Trophoblast cell (in vitro differentiated cells and primary cell): ENCODE data around the gene ITGAL.

ENCODE experiments used
- DNase-seq, 2 donors: peaks; one replicate each; pipeline ENCODE4 v3.0.0-alpha.2; 2016
- H2AFZ ChIP-seq: 2 replicates; pipeline ENCODE4 v1.6.1; 2013; ENCODE audit warnings: low read length, moderate library complexity, mild to moderate bottlenecking; ENCODE audit not compliant: insufficient read depth, poor library complexity
- H2AK5ac ChIP-seq: 2 replicates; pipeline ENCODE4 v1.6.1; 2013; ENCODE audit warnings: mild to moderate bottlenecking, low read length
- H2BK120ac ChIP-seq: 2 replicates; pipeline ENCODE4 v1.6.1; 2013; ENCODE audit warnings: low read length, mild to moderate bottlenecking, moderate library complexity; ENCODE audit not compliant: insufficient read depth, poor library complexity
- H2BK12ac ChIP-seq: 2 replicates; pipeline ENCODE4 v1.6.1; 2013; ENCODE audit warnings: mild to moderate bottlenecking, low read length, moderate library complexity
- H2BK5ac ChIP-seq: 2 replicates; pipeline ENCODE4 v1.6.1; 2013; ENCODE audit warnings: low read length, low read depth, moderate library complexity, mild to moderate bottlenecking; ENCODE audit not compliant: poor library complexity
- H3K14ac ChIP-seq: 2 replicates; pipeline ENCODE4 v1.6.1; 2013; ENCODE audit warnings: mild to moderate bottlenecking, low read length
- H3K18ac ChIP-seq: 2 replicates; pipeline ENCODE4 v1.6.1; 2013; ENCODE audit warnings: mild to moderate bottlenecking, low read length
- H3K23ac ChIP-seq: 2 replicates; pipeline ENCODE4 v1.6.1; 2013; ENCODE audit warnings: low read length
- H3K27ac ChIP-seq: 2 replicates; pipeline ENCODE4 v1.5.1; 2013; ENCODE audit warnings: low read depth, mild to moderate bottlenecking, inconsistent platforms, low read length, moderate library complexity
- H3K27me3 ChIP-seq: 2 replicates; pipeline ENCODE4 v1.6.1; 2013; ENCODE audit warnings: inconsistent platforms, mild to moderate bottlenecking, low read length, moderate library complexity; ENCODE audit not compliant: insufficient read depth
- H3K36me3 ChIP-seq, 2 experiments: 1 replicate in 1 of 2; 2 replicates in 1 of 2; pipeline ENCODE4 v1.6.1; 2013; ENCODE audit warnings: low read length in 2 of 2, mild to moderate bottlenecking in 2 of 2, moderate library complexity in 1 of 2; ENCODE audit not compliant: insufficient read depth in 2 of 2, control insufficient read depth in 1 of 2
- H3K4ac ChIP-seq: 2 replicates; pipeline ENCODE4 v1.6.1; 2013; ENCODE audit warnings: low read depth, mild to moderate bottlenecking, low read length, moderate library complexity
- H3K4me1 ChIP-seq, 2 experiments: 1 replicate in 1 of 2; 2 replicates in 1 of 2; pipeline ENCODE4 v1.6.1; 2013; ENCODE audit warnings: low read length in 2 of 2, mild to moderate bottlenecking in 2 of 2, moderate library complexity in 1 of 2; ENCODE audit not compliant: insufficient read depth in 2 of 2, control insufficient read depth in 1 of 2
- H3K4me2 ChIP-seq: 2 replicates; pipeline ENCODE4 v1.6.1; 2013; ENCODE audit warnings: inconsistent platforms, mild to moderate bottlenecking, low read length, moderate library complexity
- H3K4me3 ChIP-seq: 2 replicates; pipeline ENCODE4 v1.5.1; 2013; ENCODE audit warnings: mild to moderate bottlenecking, low read depth, low read length, inconsistent platforms
- H3K79me1 ChIP-seq: one replicate; pipeline ENCODE4 v1.6.1; 2013; ENCODE audit warnings: low read length
- H3K79me2 ChIP-seq: 2 replicates; pipeline ENCODE4 v1.6.1; 2013; ENCODE audit warnings: low read length, mild to moderate bottlenecking; ENCODE audit not compliant: control insufficient read depth, insufficient read depth, poor library complexity
- H3K9ac ChIP-seq: 2 replicates; pipeline ENCODE4 v1.6.1; 2013; ENCODE audit warnings: mild to moderate bottlenecking, low read length
- H3K9me3 ChIP-seq: 2 replicates; pipeline ENCODE4 v1.6.1; 2013; ENCODE audit warnings: low read depth, mild to moderate bottlenecking, control low read depth, inconsistent platforms, low read length; ENCODE audit not compliant: insufficient read depth
- H4K12ac ChIP-seq: 2 replicates; pipeline ENCODE4 v1.6.1; 2013; ENCODE audit warnings: low read depth, mild to moderate bottlenecking, low read length, moderate library complexity
- H4K8ac ChIP-seq: 2 replicates; pipeline ENCODE4 v1.6.1; 2013; ENCODE audit warnings: low read depth, mild to moderate bottlenecking, low read length, moderate library complexity
- H4K91ac ChIP-seq: one replicate; pipeline ENCODE4 v1.6.1; 2013; ENCODE audit warnings: low read depth, mild to moderate bottlenecking, low read length, moderate library complexity
- WGBS: extraction: QIAGEN DNeasy Blood & Tissue Kit; methylation state at CpG from one replicate; pipeline ENCODE4 v1.1.7; 2013; ENCODE audit warnings: missing lambda C conversion rate; ENCODE audit not compliant: insufficient read length, insufficient coverage; ENCODE audit errors: extremely low coverage; 5-methylcytosine and 5-hydroxymethylcytosine counted together

Gene ITGAL

DNA sequence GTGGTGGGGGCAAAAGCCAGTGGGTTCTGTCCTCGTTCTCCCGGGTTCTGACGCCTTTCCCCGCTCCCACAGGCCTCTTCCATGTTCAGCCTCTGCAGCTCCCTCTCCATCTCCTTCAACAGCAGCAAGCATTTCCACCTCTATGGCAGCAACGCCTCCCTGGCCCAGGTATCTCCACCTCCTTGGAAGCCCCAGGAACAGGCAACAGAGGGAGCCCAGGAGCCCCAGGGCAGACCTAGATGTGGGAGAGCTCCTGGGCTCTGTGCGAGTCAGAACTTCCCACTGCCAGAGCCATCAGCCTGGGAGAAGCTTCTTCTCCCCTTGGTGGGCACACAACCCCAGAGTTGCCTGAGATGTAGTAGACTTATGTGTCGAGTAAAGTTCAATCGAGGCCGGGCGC lies 46.0 kb downstream of the ITGAL start:
- WGBS, result no CpG with 5 or more reads among the region's 10 CpGs
- Histone ChIP-seq H2AK5ac (no peak overlapping the region), H2BK12ac (no peak overlapping the region), H3K4ac (no peak overlapping the region), H3K27me3 (no peaks in the 10 kb centered on the region), H2BK120ac (no peak overlapping the region), H2AFZ (no peak overlapping the region), H3K79me2 (no peaks in the 10 kb centered on the region), H3K9me3 (no peaks in the 10 kb centered on the region), H4K91ac (no peak overlapping the region), H2BK5ac (no peak overlapping the region), H3K27ac (no peak overlapping the region), H4K12ac (no peak overlapping the region), H3K4me1 (no peaks in the 10 kb centered on the region), H3K9ac (no peak overlapping the region), H3K4me2 (no peak overlapping the region), H3K18ac (no peak overlapping the region), H3K79me1 (no peaks in the 10 kb centered on the region), H4K8ac (no peak overlapping the region), H3K14ac (no peak overlapping the region), H3K36me3 (no peaks in the 10 kb centered on the region), H3K4me3 (no peak overlapping the region), H3K23ac (no peak overlapping the region)
- no peak for DNase-seq

DNA sequence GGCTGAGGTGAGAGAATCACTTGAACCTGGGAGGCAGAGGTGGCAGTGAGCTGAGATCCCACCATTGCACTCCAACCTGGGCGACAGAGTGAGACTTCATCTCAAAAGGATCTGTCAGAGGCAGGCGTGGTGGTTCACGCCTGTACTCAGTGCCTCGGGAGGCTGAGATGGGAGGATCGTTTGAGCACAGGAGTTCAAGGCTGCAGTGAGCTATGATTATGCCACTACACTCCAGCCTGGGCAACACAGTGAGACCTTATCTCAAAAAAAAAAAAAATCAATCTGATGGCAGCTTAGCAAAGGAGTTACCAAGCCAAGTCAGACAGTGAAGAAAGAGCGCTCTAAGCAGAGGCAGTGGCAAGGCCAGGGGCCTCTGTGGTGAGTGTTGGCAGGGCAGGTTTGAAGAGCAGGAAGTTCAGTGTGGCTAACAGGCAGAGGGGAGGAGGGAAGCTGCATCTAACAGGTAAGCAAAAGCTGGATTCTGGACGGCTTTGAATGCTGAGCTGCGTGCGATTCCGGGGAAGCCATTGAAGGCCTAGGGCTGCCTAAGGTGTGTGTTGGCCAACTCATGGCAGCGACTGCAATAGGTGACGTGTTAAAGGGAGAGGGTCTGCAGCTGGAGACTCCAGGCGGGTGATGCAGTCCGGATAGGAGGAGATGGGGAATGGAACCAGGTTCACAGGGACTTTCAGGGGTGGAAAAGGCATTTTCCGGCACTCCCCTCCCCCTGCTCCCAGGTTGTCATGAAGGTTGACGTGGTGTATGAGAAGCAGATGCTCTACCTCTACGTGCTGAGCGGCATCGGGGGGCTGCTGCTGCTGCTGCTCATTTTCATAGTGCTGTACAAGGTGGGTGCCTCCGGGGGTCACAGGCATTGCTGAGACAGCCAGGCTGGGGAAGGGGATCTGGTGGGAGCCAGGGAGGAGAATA lies 46.8 kb downstream of the ITGAL start:
- no peak overlapping the region for H3K23ac ChIP-seq
- H2AFZ ChIP-seq, result no peak overlapping the region
- H3K79me1 ChIP-seq, result no peaks in the 10 kb centered on the region
- no peak overlapping the region for H2BK120ac ChIP-seq
- no peaks in the 10 kb centered on the region for H3K9me3 ChIP-seq
- no peaks in the 10 kb centered on the region for H3K79me2 ChIP-seq
- no peak overlapping the region for H3K18ac ChIP-seq
- no peak overlapping the region for H3K9ac ChIP-seq
- no peak overlapping the region for H4K12ac ChIP-seq
- no peak overlapping the region for H2BK5ac ChIP-seq
- no peak overlapping the region for H4K91ac ChIP-seq
- no peak overlapping the region for H3K27ac ChIP-seq
- DNase-seq, result no peak
- no peaks in the 10 kb centered on the region for H3K27me3 ChIP-seq
- H3K4me2 ChIP-seq, result no peak overlapping the region
- H3K4me3 ChIP-seq, result no peak overlapping the region
- H3K4ac ChIP-seq, result no peak overlapping the region
- H2BK12ac ChIP-seq, result no peak overlapping the region
- no CpG with 5 or more reads among the region's 20 CpGs for WGBS
- peaks cover 1 to 4% of the 10 kb centered on the region in 2 experiments for H3K36me3 ChIP-seq
- H3K4me1 ChIP-seq, result no peaks in the 10 kb centered on the region
- H2AK5ac ChIP-seq, result no peak overlapping the region
- H3K14ac ChIP-seq, result no peak overlapping the region
- H4K8ac ChIP-seq, result no peak overlapping the region

GRCh38 chr16:30521476-30521872 lies 48.9 kb downstream of the ITGAL start:
- Histone ChIP-seq H3K4me3 (no peak overlapping the region), H3K36me3 (peaks cover 9 to 14% of the 10 kb centered on the region in 2 experiments), H3K79me1 (peaks cover 3% of the 10 kb centered on the region), H3K9me3 (peaks cover 1% of the 10 kb centered on the region), H3K27ac (no peak overlapping the region), H3K23ac (no peak overlapping the region), H3K4me2 (no peak overlapping the region), H4K91ac (no peak overlapping the region), H3K18ac (no peak overlapping the region), H2BK5ac (no peak overlapping the region), H3K79me2 (peaks cover 2% of the 10 kb centered on the region), H3K9ac (no peak overlapping the region), H3K4me1 (no peaks in the 10 kb centered on the region), H2AFZ (no peak overlapping the region), H2AK5ac (no peak overlapping the region), H3K14ac (no peak overlapping the region), H3K27me3 (no peaks in the 10 kb centered on the region), H2BK12ac (no peak overlapping the region), H4K8ac (no peak overlapping the region), H3K4ac (no peak overlapping the region), H4K12ac (no peak overlapping the region), H2BK120ac (no peak overlapping the region)
- DNase-seq, result no peak
- WGBS, result no CpG with 5 or more reads among the region's 7 CpGs

GRCh38 chr16:30521873-30522641 lies 49.5 kb downstream of the ITGAL start:
- H2AK5ac ChIP-seq, result no peak overlapping the region
- peaks cover 1% of the 10 kb centered on the region for H3K9me3 ChIP-seq
- H4K8ac ChIP-seq, result no peak overlapping the region
- no peak overlapping the region for H3K27ac ChIP-seq
- no peak overlapping the region for H3K18ac ChIP-seq
- no peak overlapping the region for H3K4me2 ChIP-seq
- no peak overlapping the region for H3K23ac ChIP-seq
- H4K91ac ChIP-seq, result no peak overlapping the region
- peaks cover 9 to 14% of the 10 kb centered on the region in 2 experiments for H3K36me3 ChIP-seq
- no peak overlapping the region for H3K4ac ChIP-seq
- no peaks in the 10 kb centered on the region for H3K27me3 ChIP-seq
- H2BK120ac ChIP-seq, result no peak overlapping the region
- H3K4me3 ChIP-seq, result no peak overlapping the region
- no peak for DNase-seq
- H3K79me2 ChIP-seq, result peaks cover 5% of the 10 kb centered on the region
- no peak overlapping the region for H2BK12ac ChIP-seq
- H4K12ac ChIP-seq, result no peak overlapping the region
- peaks cover 7% of the 10 kb centered on the region for H3K79me1 ChIP-seq
- H2BK5ac ChIP-seq, result no peak overlapping the region
- H3K14ac ChIP-seq, result no peak overlapping the region
- no CpG with 5 or more reads among the region's 11 CpGs for WGBS
- H2AFZ ChIP-seq, result no peak overlapping the region
- H3K4me1 ChIP-seq, result no peaks in the 10 kb centered on the region
- no peak overlapping the region for H3K9ac ChIP-seq
